Left colon (tissue), 2 donors: Measurements from ENCODE around the gene RRBP1. TPM values are rescaled to one million over a fixed set of nuclear protein-coding genes. Genes with fewer than 3 reads are reported as not detected.
A peak's percentile ranks its signal among the peaks of the same experiment; 100 is the strongest.

Source experiments
- ATAC-seq: fragments of 200-7000 bp; cut with Tn5 transposase; one replicate; pipeline ENCODE4 v1.9.1; 2020; ENCODE audit warnings: mild to moderate bottlenecking, moderate library complexity
- DNase-seq, 2 donors: peaks; one replicate each; pipeline ENCODE4 v3.0.0-alpha.2; 2020
- intact Hi-C, 2 donors: fragments of 100-400 bp; cut with DNase I in 1 of 2; cut with micrococcal nuclease in 1 of 2; formaldehyde crosslinking; loops; one replicate each; pipeline versions ENCODE4 v1.11.2 to v1.14.0; 2022; cut with DNase I, micrococcal nuclease
- total RNA-seq, 2 donors: library from RNA; stranded (reverse); fragmentation: NEBNext Ultra II Directional; extraction: Animal tissue kit (Norgen Biotek cat#: 25700); gene quantifications; one replicate each; pipeline ENCODE4 v1.2.1, GENCODE V29; 2021
- donor health status: DM: no; HTN: no; CAD: no.
- donor health status: DM: yes; HTN: yes; CAD: no.

The RRBP1 gene
- total RNA-seq, 2 donors from 2014 or later = 357 to 460 TPM

- ATAC-seq = no peak
- intact Hi-C loops = no loop called here
- peak; percentile 8 to 23 for DNase-seq
These were observed 61.4 kb downstream of the RRBP1 start for GRCh38 chr20:17620371-17621228.

- intact Hi-C loops = loop anchor here (5.0 to 10.0 kb wide), 2 partner anchors 82 to 85 kb away; partner anchors contain the start of gene BFSP1 (in 1 of the 2)
- DNase-seq (peak; percentile 3 to 22), ATAC-seq (no peak)
These were observed 62.5 kb downstream of the RRBP1 start for GRCh38 chr20:17619351-17620093.

GRCh38 chr20:17618673-17619013 lies 63.4 kb downstream of the RRBP1 start:
- ATAC-seq (no peak), DNase-seq (no peak)
- intact Hi-C loops = loop anchor here (5.0 to 10.0 kb wide), 2 partner anchors 81 to 84 kb away; partner anchors contain the start of gene BFSP1 (in 1 of the 2)

- intact Hi-C loops = loop anchor here (5.0 to 10.0 kb wide), 2 partner anchors 81 to 83 kb away; partner anchors contain the start of gene BFSP1 (in 1 of the 2)
- ATAC-seq (no peak), DNase-seq (peak in 1 of 2 donors; percentile 21)
These were observed 64.0 kb downstream of the RRBP1 start for GRCh38 chr20:17617868-17618672.

- no peak for ATAC-seq
- peak in 1 of 2 donors; percentile 49 for DNase-seq
- intact Hi-C loops = loop anchor here (5.0 to 10.0 kb wide), 2 partner anchors 80 to 83 kb away; partner anchors contain the start of gene BFSP1 (in 1 of the 2)
These were observed 64.7 kb downstream of the RRBP1 start for GRCh38 chr20:17617212-17617867.

- intact Hi-C loops = loop anchor here (5.0 to 10.0 kb wide), 2 partner anchors 79 to 82 kb away; partner anchors contain the start of gene BFSP1 (in 1 of the 2)
- ATAC-seq (no peak), DNase-seq (no peak)
These were observed 65.4 kb downstream of the RRBP1 start for GRCh38 chr20:17616480-17617211.

GRCh38 chr20:17615645-17616479 lies 66.2 kb downstream of the RRBP1 start:
- DNase-seq (no peak), ATAC-seq (no peak)
- intact Hi-C loops = loop anchor here (5.0 to 10.0 kb wide), 2 partner anchors 79 to 81 kb away; partner anchors contain the start of gene BFSP1 (in 1 of the 2)

GRCh38 chr20:17614812-17615644 lies 67.0 kb downstream of the RRBP1 start:
- no peak for DNase-seq
- intact Hi-C loops = loop anchor here (5.0 to 10.0 kb wide), 2 partner anchors 78 to 80 kb away; partner anchors contain the start of gene BFSP1 (in 1 of the 2)
- ATAC-seq = peak; percentile 11

- DNase-seq = peak; percentile 79 to 87
- intact Hi-C loops = loop anchor here in 1 of 2 donors (10.0 kb wide), 1 partner anchor 79 kb away; the partner anchor contains the start of gene BFSP1
- ATAC-seq = peak; percentile 53
These were observed 67.7 kb downstream of the RRBP1 start for GRCh38 chr20:17614176-17614811.

- DNase-seq = peak in 1 of 2 donors; percentile 48
- no peak for ATAC-seq
- intact Hi-C loops = loop anchor here in 1 of 2 donors (10.0 kb wide), 1 partner anchor 79 kb away; the partner anchor contains the start of gene BFSP1
These were observed 68.5 kb downstream of the RRBP1 start for GRCh38 chr20:17613328-17614175.

- ATAC-seq (no peak), DNase-seq (no peak)
- intact Hi-C loops = loop anchor here in 1 of 2 donors (10.0 kb wide), 1 partner anchor 78 kb away; the partner anchor contains the start of gene BFSP1
These were observed 69.1 kb downstream of the RRBP1 start for GRCh38 chr20:17612992-17613327.

- intact Hi-C loops = loop anchor here in 1 of 2 donors (10.0 kb wide), 1 partner anchor 78 kb away; the partner anchor contains the start of gene BFSP1
- DNase-seq (peak; percentile 48 to 74), ATAC-seq (peak; percentile 17)
These were observed 69.6 kb downstream of the RRBP1 start for GRCh38 chr20:17612287-17612991.

- intact Hi-C loops = loop anchor here in 1 of 2 donors (10.0 kb wide), 1 partner anchor 77 kb away; the partner anchor contains the start of gene BFSP1
- ATAC-seq = peak; percentile 30
- peak in 1 of 2 donors; percentile 58 for DNase-seq
These were observed 70.3 kb downstream of the RRBP1 start for GRCh38 chr20:17611540-17612286.
